GM19035 (cell line): ENCODE data around the gene SPAG17.
A peak's percentile ranks its signal among the peaks of the same experiment; 100 is the strongest.

Source experiments
- ATAC-seq: cut with Tn5 transposase; IDR thresholded peaks from one replicate; pipeline ENCODE4 v1.9.1; 2021; ENCODE audit not compliant: unreplicated experiment

SPAG17 gene

GRCh38 chr1:118185084-118185832 is at the start of gene SPAG17:
Gene SPAG17, minus strand, starts transcription at chr1:118185228. Its CDS starts 71 bp downstream, at chr1:118185157.
- no peak for ATAC-seq

GRCh38 chr1:118225471-118225870 is 40.4 kb upstream of the SPAG17 start:
- no peak for ATAC-seq

GRCh38 chr1:118223426-118223825 is 38.4 kb upstream of the SPAG17 start:
- ATAC-seq: peak; percentile 47

- no peak for ATAC-seq
Observed at GRCh38 chr1:118219438-118219837, 34.4 kb upstream of the SPAG17 start.

GRCh38 chr1:118217141-118217838 is 32.3 kb upstream of the SPAG17 start:
- no peak for ATAC-seq

GRCh38 chr1:118214866-118215265 is 29.8 kb upstream of the SPAG17 start:
- no peak for ATAC-seq

GRCh38 chr1:118210723-118211110 is 25.7 kb upstream of the SPAG17 start:
- ATAC-seq: no peak

- ATAC-seq: no peak
Observed at GRCh38 chr1:118210051-118210722, 25.2 kb upstream of the SPAG17 start.

GRCh38 chr1:118209648-118210047 is 24.6 kb upstream of the SPAG17 start:
- ATAC-seq: no peak

- ATAC-seq: no peak
Observed at GRCh38 chr1:118206966-118207365, 21.9 kb upstream of the SPAG17 start.

GRCh38 chr1:118204648-118205047 is 19.6 kb upstream of the SPAG17 start:
- ATAC-seq: no peak

- no peak for ATAC-seq
Observed at GRCh38 chr1:118204105-118204504, 19.1 kb upstream of the SPAG17 start.

GRCh38 chr1:118202076-118202608 is 17.1 kb upstream of the SPAG17 start:
- ATAC-seq: peak; percentile 40

GRCh38 chr1:118201524-118201923 is 16.5 kb upstream of the SPAG17 start:
- peak; percentile 88 for ATAC-seq

GRCh38 chr1:118200836-118201235 is 15.8 kb upstream of the SPAG17 start:
- ATAC-seq: no peak

GRCh38 chr1:118190561-118190960 is 5.5 kb upstream of the SPAG17 start:
- ATAC-seq: no peak

GRCh38 chr1:118189564-118189963 is 4.5 kb upstream of the SPAG17 start:
- ATAC-seq: no peak

GRCh38 chr1:118188411-118188810 is 3.4 kb upstream of the SPAG17 start:
- ATAC-seq: no peak

- ATAC-seq: no peak
Observed at GRCh38 chr1:118186026-118186425, 998 bp upstream of the SPAG17 start.

- no peak for ATAC-seq
Observed at GRCh38 chr1:118184739-118185083, 317 bp downstream of the SPAG17 start.

GRCh38 chr1:118183586-118183985 is 1.4 kb downstream of the SPAG17 start:
- no peak for ATAC-seq

GRCh38 chr1:118177998-118178397 is 7.0 kb downstream of the SPAG17 start:
- no peak for ATAC-seq
